Activated naive CD4-positive, alpha-beta T cell treated with anti-CD3 and anti-CD28 coated beads, Interleukin-2, amount 10 ng/mL, durations not matched to agents 7 days and 5 days (primary cell): ENCODE measurements around the gene ERRFI1.

Experiments
- CTCF ChIA-PET: fragments of 350-600 bp; sonication (Branson Sonifier 250); formaldehyde crosslinking; loops from one replicate; lab custom pipeline; 2021; ENCODE audit warnings: antibody characterized with exemption; lab: Charles Lee
- DNase-seq: peaks from one replicate; pipeline ENCODE4 v3.0.0-alpha.2; 2020
- H3K27ac Mint-ChIP-seq: one replicate; pipeline ENCODE4 v1.8.0; 2021; ENCODE audit warnings: mild to moderate bottlenecking, moderate library complexity, mixed read lengths
- H3K27me3 Mint-ChIP-seq: one replicate; pipeline ENCODE4 v1.8.0; 2021; ENCODE audit warnings: mild to moderate bottlenecking, mixed read lengths
- H3K36me3 Mint-ChIP-seq: one replicate; pipeline ENCODE4 v1.8.0; 2021; ENCODE audit warnings: mixed read lengths
- H3K4me1 Mint-ChIP-seq: one replicate; pipeline ENCODE4 v1.8.0; 2021; ENCODE audit warnings: mixed read lengths
- H3K4me3 Mint-ChIP-seq: one replicate; pipeline ENCODE4 v1.8.0; 2021; ENCODE audit warnings: mild to moderate bottlenecking, moderate library complexity, mixed read lengths
- H3K9me3 Mint-ChIP-seq: one replicate; pipeline ENCODE4 v1.8.0; 2021; ENCODE audit warnings: mixed read lengths

The ERRFI1 gene

DNA sequence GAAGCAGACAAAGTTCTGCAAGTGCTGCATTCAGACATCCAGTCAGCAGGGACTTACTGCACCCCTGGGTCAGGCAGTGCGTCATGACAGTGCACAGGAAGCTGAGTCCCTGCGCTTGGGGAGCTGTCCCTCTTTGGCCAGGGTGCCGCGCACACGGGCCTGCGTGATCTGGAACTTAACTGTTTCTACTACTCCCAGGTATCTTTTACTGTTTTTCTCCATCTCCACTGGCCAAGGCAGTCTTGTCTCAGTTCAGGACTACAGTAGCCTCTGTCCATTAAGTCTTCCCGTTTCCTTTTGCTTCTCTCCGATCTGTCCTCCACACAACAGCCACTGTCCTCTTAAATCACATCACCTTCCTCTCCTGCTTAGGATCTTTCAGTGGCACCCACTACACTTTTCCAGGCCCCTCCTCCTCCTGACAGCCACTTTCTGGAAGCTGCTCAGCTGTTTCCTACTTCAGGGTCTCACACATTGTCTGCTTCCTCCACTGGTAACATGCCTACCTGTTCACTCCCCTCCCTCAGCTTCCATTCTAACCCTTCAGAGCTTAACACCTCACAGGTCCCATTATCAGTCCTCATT lies 15.9 kb downstream of the ERRFI1 start:
- CTCF ChIA-PET: no interaction called here

DNA sequence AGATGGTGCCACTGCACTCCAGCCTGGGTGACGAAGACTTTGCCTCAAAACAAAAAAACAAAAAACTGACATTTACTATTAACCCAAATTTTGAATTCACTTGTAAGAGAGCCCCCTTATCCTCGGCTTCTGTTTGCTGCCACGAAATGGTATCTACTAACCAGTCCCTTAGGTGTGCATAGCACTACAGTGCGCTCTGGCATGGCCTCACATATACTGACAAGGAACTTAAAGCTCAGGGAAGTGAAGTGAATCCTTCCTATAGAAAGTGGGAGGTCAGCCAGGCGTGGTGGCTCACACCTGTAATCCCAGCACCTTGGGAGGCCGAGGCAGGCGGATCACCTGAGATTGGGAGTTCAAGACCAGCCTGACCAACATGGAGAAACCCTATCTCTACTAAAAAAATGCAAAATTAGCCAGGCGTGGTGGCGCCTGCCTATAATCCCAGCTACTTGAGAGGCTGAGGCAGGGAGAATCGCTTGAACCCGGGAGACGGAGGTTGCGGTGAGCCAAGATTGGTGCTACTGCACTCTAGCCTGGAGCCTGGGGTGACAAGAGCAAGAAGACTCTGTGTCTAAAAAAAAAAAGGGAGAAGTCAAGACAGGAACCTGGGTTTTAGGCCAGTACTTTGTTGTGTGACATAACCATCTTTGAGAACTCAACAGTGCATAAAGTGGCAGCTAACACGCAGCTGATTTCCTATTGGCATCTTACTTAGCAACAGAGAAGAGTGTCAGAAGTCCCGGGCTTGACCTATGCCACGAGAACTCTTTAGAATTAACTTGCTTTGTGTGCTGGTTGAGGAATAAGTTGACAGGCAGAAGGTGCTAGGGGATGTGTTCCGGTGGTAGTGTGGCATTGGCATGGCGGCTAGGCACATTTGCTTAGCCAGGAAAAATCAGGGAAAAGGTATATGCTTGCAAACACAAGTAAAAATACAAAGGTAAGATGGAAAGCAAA lies 16.8 kb downstream of the ERRFI1 start:
- H3K4me1 Mint-ChIP-seq: no peaks in the 10 kb centered on the region
- no peaks in the 10 kb centered on the region for H3K27me3 Mint-ChIP-seq
- no peak overlapping the region for H3K27ac Mint-ChIP-seq
- H3K4me3 Mint-ChIP-seq: no peak overlapping the region
- no peaks in the 10 kb centered on the region for H3K9me3 Mint-ChIP-seq
- no peak for DNase-seq
- no peaks in the 10 kb centered on the region for H3K36me3 Mint-ChIP-seq
- CTCF ChIA-PET: no interaction called here

More for the DNA sequence above, 15.9 kb downstream of the ERRFI1 start:
- H3K27ac Mint-ChIP-seq: no peak overlapping the region
- DNase-seq: no peak
- H3K27me3 Mint-ChIP-seq: no peaks in the 10 kb centered on the region
- H3K36me3 Mint-ChIP-seq: no peaks in the 10 kb centered on the region
- no peaks in the 10 kb centered on the region for H3K9me3 Mint-ChIP-seq
- H3K4me1 Mint-ChIP-seq: no peaks in the 10 kb centered on the region
- H3K4me3 Mint-ChIP-seq: no peak overlapping the region

DNA sequence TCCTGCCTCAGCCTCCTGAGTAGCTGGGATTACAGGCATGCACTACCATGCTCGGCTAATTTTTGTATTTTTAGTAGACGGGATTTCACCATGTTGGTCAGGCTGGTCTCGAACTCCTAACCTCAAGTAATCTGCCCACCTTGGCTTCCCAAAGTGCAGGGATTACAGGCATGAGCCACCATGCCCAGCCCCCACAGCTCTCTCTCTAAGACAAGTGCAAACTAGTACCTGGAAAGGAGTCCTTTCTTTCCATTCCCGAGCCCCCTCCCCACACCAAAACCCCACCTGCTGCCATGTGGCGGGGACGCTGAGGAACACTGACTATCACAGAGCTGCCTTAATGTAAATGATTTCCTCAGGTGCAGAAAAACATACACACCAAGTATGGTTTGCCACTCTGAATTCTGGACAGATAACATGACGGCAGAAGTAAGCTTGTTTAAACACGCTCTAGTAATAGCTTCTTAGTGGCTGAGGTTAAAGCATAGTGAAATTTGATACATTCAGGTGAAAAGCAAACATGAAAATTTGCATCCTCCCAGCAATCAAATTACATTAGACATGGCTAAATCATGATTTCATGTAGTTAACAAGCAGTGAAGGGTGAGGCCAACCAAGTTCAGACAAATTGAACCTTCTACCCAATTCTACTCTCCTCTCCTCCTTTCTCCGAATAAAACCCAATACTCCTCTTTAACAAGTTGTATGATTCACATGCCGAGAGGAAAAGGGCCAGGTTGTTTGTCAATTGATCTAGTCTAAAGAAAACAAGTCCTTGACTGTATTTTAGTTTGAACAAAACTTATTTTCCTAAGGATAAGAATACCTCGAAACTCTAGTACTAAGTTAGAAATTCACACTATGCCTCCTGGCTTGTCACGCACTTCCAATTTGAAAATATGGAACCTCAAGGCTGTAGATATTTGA lies 19.8 kb downstream of the ERRFI1 start:
- Mint-ChIP-seq H3K27me3 (no peaks in the 10 kb centered on the region), H3K27ac (no peak overlapping the region), H3K4me3 (no peak overlapping the region), H3K4me1 (peaks cover 5% of the 10 kb centered on the region), H3K36me3 (no peaks in the 10 kb centered on the region), H3K9me3 (no peaks in the 10 kb centered on the region)
- CTCF ChIA-PET: interaction anchor here (0.6 kb wide), 1 partner anchor 563 kb away, joined by 3 read pairs; no protein-coding TSS in a partner anchor
- DNase-seq: no peak

DNA sequence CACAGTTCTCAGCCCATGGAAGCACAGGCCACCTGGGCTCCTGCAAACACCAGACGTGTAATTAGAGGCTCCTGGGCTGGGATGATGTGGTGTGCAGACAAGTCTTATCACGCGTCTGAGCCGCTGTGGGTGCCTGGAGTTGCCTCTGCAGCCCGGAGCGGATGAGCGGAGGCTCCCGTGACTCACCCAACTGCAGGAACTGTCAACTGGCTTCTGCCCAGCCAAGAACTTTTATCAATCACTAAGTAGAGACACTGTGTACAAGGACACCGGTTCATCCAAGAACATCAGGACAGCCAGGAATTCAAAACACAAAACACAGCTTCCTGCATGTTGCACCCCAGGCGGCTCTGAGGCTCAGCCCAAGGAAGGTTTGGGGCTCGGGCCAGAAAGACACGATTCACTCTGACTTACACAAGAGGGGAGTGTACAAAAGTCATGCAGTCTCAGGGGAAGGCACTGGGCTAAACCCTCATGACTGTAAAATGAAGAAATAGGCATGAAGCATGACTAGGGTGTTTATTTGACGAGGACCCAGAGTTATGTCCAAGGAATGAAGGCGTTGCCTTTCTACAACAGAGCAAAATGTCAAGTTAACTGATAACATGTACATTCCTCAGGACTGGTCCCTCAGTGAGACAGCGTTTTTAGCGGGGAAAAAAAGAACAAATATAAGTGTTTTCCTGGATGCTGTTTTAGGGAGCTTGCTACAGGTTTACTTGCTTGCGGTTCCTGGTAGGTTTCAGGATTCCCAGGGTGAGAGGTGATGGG lies 21.1 kb downstream of the ERRFI1 start:
- H3K36me3 Mint-ChIP-seq: no peaks in the 10 kb centered on the region
- H3K27ac Mint-ChIP-seq: no peak overlapping the region
- peaks cover 5% of the 10 kb centered on the region for H3K4me1 Mint-ChIP-seq
- H3K4me3 Mint-ChIP-seq: no peak overlapping the region
- CTCF ChIA-PET: interaction anchor here (1.5 kb wide), 1 partner anchor 10 kb away, joined by 6 read pairs; no protein-coding TSS in a partner anchor
- no peak for DNase-seq
- H3K9me3 Mint-ChIP-seq: no peaks in the 10 kb centered on the region
- H3K27me3 Mint-ChIP-seq: no peaks in the 10 kb centered on the region

DNA sequence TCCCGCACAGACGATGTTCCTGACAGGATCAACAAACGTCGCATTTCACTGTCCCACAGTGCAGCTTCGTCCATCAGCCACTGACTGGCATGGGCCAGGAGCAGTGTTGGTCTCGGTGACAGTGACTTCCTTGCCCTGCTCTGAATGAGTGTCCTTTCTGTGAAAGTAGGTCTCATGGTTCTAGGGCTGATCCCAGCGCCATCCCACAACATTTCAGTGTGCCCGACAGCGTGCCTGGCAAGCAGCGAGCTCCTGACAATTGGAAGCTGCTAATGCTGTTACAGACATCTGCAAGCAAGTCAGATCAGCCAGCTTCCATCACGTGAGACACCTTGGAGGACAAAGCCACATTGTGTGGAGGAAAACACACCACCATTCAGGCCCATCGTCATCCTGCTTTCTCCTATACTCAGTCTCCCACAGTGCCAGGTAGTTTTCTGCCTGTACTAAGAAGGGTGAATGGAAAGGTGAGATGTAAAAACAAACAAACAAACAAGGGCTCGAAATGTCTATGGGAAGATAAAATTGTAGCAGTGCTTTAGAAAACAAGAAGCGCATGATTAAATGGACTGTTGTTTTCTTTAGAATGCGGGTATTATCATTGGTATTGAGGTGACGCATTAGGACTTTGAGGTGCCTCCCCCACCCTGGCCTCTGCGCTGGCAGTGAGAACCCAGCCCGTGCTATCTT lies 21.9 kb downstream of the ERRFI1 start:
- Mint-ChIP-seq H3K27ac (no peak overlapping the region), H3K4me1 (peaks cover 5% of the 10 kb centered on the region), H3K27me3 (no peaks in the 10 kb centered on the region), H3K36me3 (no peaks in the 10 kb centered on the region), H3K4me3 (no peak overlapping the region), H3K9me3 (no peaks in the 10 kb centered on the region)
- DNase-seq: no peak
- CTCF ChIA-PET: interaction anchor here (1.5 kb wide), 1 partner anchor 11 kb away, joined by 6 read pairs; no protein-coding TSS in a partner anchor

DNA sequence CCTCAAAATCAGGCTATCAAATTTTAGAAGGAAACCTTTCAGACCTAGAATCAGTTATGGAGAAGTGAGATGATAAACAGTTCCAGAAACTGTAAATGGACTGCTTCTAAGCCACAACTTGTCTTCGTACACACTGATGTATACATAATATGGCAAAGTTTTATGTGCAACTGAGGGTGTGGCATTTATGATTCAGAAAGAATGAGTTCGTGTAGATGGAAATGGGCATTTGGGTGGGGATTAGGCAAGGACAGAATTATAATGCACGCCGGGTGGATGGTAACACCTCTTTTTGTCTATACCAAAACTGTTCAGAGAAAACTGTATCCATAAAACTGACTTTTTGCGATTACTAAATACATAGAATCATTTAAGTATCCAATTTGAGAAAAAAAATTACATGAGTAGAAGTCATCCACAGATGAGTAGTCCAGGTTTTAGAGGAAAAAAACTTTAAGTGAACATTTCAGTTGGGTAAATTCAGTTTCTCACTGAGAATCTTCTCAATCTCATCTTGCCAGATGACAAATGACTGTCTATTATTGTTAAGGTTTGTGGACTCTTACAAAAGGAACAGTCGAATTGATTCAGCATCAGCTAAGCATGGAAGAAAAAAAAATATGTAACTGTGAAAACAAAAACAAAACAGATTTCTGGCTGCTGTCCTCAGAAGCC lies 22.5 kb downstream of the ERRFI1 start:
- no peaks in the 10 kb centered on the region for H3K36me3 Mint-ChIP-seq
- no peak overlapping the region for H3K27ac Mint-ChIP-seq
- H3K4me1 Mint-ChIP-seq: peaks cover 5% of the 10 kb centered on the region
- no peak overlapping the region for H3K4me3 Mint-ChIP-seq
- no peak for DNase-seq
- CTCF ChIA-PET: interaction anchor here (1.5 kb wide), 1 partner anchor 11 kb away, joined by 6 read pairs; no protein-coding TSS in a partner anchor
- H3K9me3 Mint-ChIP-seq: no peaks in the 10 kb centered on the region
- H3K27me3 Mint-ChIP-seq: no peaks in the 10 kb centered on the region

DNA sequence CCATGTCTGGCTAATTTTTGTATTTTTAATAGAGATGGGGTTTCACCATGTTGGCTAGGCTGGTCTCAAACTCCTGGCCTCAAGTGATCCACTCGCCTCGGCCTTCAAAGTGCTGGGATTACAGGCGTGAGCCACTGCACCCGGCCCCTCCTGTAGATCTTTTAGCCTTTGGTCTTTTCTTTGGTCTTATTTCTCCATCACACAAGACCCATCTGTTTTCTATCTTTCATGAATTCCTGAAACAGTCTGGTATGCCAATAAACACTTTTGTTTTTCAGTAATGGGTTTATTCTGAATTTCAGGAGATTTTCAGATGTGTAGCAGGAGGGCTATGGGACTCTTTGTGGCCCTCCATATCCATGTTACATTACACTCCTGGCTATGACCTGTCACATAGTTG lies 23.2 kb downstream of the ERRFI1 start:
- DNase-seq: no peak
- H3K27ac Mint-ChIP-seq: no peak overlapping the region
- H3K27me3 Mint-ChIP-seq: no peaks in the 10 kb centered on the region
- peaks cover 5% of the 10 kb centered on the region for H3K4me1 Mint-ChIP-seq
- no peaks in the 10 kb centered on the region for H3K36me3 Mint-ChIP-seq
- CTCF ChIA-PET: interaction anchor here (1.1 kb wide), 1 partner anchor 13 kb away, joined by 3 read pairs; no protein-coding TSS in a partner anchor
- no peaks in the 10 kb centered on the region for H3K9me3 Mint-ChIP-seq
- H3K4me3 Mint-ChIP-seq: no peak overlapping the region

DNA sequence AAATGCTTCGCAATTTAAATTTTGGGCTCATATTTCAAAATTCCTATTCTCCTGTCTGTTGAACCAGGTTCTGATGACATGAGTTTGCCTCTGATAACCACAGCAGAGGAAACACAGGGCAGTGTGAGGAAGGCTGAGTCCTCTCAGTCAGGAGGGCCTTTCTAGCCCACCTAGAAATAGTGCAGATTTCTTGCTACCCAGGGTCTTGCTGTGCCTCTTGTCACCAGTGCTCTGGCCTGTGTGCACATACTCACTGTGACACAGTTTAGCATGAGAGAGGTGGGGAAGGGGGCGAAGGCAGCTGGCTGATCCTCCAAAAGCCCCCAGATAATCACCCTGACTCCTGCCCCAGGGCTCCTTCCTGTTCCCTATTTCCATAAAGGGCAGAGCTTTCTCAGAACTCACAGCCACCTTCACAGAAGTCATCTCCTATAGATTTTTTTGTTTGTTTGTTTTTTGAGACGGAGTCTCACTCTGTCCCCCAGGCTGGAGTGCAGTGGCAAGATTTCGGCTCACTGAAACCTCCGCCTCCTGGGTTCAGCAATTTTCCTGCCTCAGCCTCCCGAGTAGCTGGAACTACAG lies 23.7 kb downstream of the ERRFI1 start:
- Mint-ChIP-seq H3K27ac (no peak overlapping the region), H3K4me1 (peaks cover 5% of the 10 kb centered on the region), H3K4me3 (no peak overlapping the region), H3K27me3 (no peaks in the 10 kb centered on the region), H3K36me3 (peaks cover 2% of the 10 kb centered on the region), H3K9me3 (no peaks in the 10 kb centered on the region)
- DNase-seq: no peak
- CTCF ChIA-PET: interaction anchor here (1.1 kb wide), 1 partner anchor 13 kb away, joined by 3 read pairs; no protein-coding TSS in a partner anchor

DNA sequence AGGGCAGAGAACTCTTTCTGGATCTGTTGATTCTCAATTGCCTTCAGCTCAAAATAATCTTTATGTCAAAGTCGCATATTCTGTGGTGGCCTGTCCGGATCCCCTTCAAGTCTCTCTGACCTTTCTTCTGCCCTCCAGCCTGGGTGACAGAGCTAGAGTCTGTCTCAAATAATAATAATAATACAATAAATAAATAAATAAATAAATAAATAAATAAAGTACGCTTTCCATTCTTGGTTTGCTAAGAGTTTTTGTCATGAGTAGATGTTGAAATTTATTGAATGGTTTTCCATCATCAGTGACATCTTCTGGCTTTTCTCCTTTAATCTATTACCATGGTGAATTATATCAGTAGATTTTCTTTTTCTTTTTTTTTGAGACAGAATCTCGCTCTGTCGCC lies 30.7 kb downstream of the ERRFI1 start:
- no peaks in the 10 kb centered on the region for H3K9me3 Mint-ChIP-seq
- no peaks in the 10 kb centered on the region for H3K27me3 Mint-ChIP-seq
- H3K36me3 Mint-ChIP-seq: peaks cover 6% of the 10 kb centered on the region
- no peak overlapping the region for H3K4me3 Mint-ChIP-seq
- CTCF ChIA-PET: no interaction called here
- no peak overlapping the region for H3K27ac Mint-ChIP-seq
- no peak for DNase-seq
- no peaks in the 10 kb centered on the region for H3K4me1 Mint-ChIP-seq

DNA sequence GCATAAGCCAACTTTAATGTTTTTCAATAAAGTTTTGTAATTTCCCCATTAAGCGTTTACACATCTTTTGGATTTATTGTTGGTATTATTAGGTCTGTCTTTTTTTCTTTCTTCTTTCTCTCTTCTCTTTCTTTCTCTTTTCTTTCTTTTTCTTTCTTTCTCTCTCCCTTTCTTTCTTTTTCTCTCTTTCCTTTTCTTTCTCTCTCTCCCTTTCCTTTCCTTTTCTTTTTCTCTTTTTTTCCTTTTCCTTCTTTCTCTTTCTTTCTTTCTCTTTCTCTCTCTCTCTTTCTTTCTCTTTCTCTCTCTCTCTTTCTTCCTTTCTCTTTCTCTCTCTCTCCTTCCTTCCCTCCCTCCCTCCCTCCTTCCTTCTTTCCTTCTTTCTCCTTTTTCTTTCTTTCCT lies 31.3 kb downstream of the ERRFI1 start:
- peaks cover 12% of the 10 kb centered on the region for H3K36me3 Mint-ChIP-seq
- no peak overlapping the region for H3K4me3 Mint-ChIP-seq
- H3K9me3 Mint-ChIP-seq: no peaks in the 10 kb centered on the region
- H3K27me3 Mint-ChIP-seq: no peaks in the 10 kb centered on the region
- H3K4me1 Mint-ChIP-seq: no peaks in the 10 kb centered on the region
- CTCF ChIA-PET: no interaction called here
- H3K27ac Mint-ChIP-seq: no peak overlapping the region
- no peak for DNase-seq

DNA sequence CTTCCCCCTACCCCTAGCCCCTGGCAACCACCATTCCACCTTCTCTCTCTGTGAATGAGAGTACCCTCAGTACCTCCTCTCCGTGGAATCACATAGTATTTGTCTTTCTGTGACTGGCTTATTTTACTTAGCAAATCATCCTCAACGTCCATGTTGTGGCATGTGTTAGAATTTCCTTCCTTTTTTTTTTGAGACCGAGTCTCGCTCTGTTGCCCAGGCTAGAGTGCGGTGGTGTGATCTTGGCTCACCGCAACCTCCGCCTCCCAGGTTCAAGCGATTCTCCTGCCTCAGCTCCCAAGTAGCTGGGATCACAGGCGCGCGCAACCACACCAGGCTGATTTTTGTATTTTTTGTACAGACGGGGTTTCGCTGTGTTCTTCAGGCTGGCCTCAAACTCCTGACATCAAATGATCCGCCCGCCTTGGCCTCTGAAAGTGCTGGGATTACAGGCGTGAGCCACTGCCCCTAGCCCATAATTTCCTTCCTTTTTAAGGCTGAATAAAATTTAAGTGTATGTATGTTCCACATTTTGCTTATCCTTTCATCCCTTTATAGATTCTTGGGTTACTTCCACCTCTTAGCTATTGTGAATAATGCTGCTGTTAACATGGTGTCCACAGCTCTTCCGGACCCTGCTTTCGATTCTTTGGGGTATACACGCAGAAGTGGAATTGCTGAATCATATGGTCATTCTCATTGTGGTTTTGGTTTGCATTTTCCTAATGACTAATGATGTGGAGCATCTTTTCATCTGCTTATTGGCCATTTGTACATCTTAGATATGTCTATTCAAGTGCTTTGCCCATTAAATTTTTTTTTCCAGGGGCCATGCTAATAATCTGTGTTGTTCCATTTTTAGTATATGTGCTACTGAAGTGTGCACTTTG lies 32.3 kb downstream of the ERRFI1 start:
- CTCF ChIA-PET: no interaction called here
- H3K9me3 Mint-ChIP-seq: no peaks in the 10 kb centered on the region
- H3K4me3 Mint-ChIP-seq: no peak overlapping the region
- no peak for DNase-seq
- peaks cover 15% of the 10 kb centered on the region for H3K36me3 Mint-ChIP-seq
- no peaks in the 10 kb centered on the region for H3K27me3 Mint-ChIP-seq
- no peaks in the 10 kb centered on the region for H3K4me1 Mint-ChIP-seq
- no peak overlapping the region for H3K27ac Mint-ChIP-seq
